Esophagus (tissue), 2 donors: ENCODE results near the gene CDC42BPA. TPM values are rescaled to one million over a fixed set of nuclear protein-coding genes. Genes with fewer than 3 reads are reported as not detected.

Experiments used
- H3K27ac ChIP-seq, 2 donors: one replicate each; pipeline ENCODE4 v1.5.1; 2013; ENCODE audit warnings: low read depth in 2 of 2, mild to moderate bottlenecking in 2 of 2, inconsistent platforms in 1 of 2, low read length in 1 of 2, moderate library complexity in 1 of 2
- H3K27me3 ChIP-seq, 2 donors: one replicate each; pipeline ENCODE4 v1.6.1; 2013; ENCODE audit warnings: low read length in 2 of 2, control low read depth in 1 of 2, mild to moderate bottlenecking in 1 of 2; ENCODE audit not compliant: insufficient read depth in 2 of 2, control insufficient read depth in 1 of 2
- H3K36me3 ChIP-seq, 2 donors: one replicate each; pipeline ENCODE4 v1.6.1; 2013; ENCODE audit warnings: low read length in 1 of 2; ENCODE audit not compliant: control insufficient read depth in 2 of 2, insufficient read depth in 2 of 2
- H3K4me1 ChIP-seq, 2 donors: one replicate each; pipeline ENCODE4 v1.6.1; 2013; ENCODE audit warnings: low read length in 1 of 2; ENCODE audit not compliant: control insufficient read depth in 2 of 2, insufficient read depth in 2 of 2
- H3K4me3 ChIP-seq, 2 donors: one replicate each; pipeline ENCODE4 v1.5.1; 2013; ENCODE audit warnings: low read length in 2 of 2, mild to moderate bottlenecking in 2 of 2, low read depth in 1 of 2, moderate library complexity in 1 of 2
- H3K9me3 ChIP-seq, 2 donors: one replicate each; pipeline ENCODE4 v1.6.1; 2013; ENCODE audit warnings: mild to moderate bottlenecking in 2 of 2, low read depth in 1 of 2, low read length in 1 of 2, moderate library complexity in 1 of 2; ENCODE audit not compliant: control insufficient read depth in 2 of 2, insufficient read depth in 1 of 2
- WGBS, 2 donors: extraction: QIAGEN DNeasy Blood & Tissue Kit; methylation state at CpG; one replicate each; pipeline ENCODE4 v1.1.7; 2013; 5-methylcytosine and 5-hydroxymethylcytosine counted together
- polyA plus RNA-seq, 2 donors: library from polyadenylated mRNA; stranded (reverse); fragments of 200-250 nt; gene quantifications; one replicate each; pipeline ENCODE4 v1.2.3, GENCODE V29; 2013
- donor health status: healthy with polysubstance abuse.
- donor health status: Bipolar disorder and iron deficiency.

The CDC42BPA gene
- polyA plus RNA-seq, 2 donors = 2.5 to 3.6 TPM

DNA sequence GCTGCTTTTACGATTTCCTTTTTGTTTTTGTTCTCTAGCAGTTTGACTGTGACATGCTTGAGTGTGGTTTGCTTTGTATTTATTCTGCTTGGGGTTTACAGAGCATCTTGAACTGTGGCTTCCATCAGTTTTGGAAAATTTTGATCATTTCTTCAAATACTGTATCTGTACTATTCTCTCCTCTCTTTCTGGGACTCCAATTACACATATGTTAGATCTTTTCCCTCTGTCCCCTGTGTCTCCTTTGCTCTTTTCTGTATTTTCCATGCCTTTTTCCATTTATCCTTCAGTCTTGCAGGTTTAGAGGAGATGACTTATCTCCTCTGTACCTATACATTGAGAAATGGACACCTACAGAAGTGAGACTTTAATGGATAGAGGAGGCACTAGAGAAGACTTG lies 346.5 kb downstream of the CDC42BPA start:
- 97 to 98% methylated on average over 1 of the region's 1 CpG for WGBS, 2 donors
- Histone ChIP-seq H3K27me3 (no peaks in the 10 kb centered on the region), H3K27ac (no peak overlapping the region), H3K9me3 (no peaks in the 10 kb centered on the region), H3K4me3 (no peak overlapping the region), H3K4me1 (peaks cover 9 to 17% of the 10 kb centered on the region in 2 donors), H3K36me3 (peaks cover 0 to 5% of the 10 kb centered on the region in 2 donors)

DNA sequence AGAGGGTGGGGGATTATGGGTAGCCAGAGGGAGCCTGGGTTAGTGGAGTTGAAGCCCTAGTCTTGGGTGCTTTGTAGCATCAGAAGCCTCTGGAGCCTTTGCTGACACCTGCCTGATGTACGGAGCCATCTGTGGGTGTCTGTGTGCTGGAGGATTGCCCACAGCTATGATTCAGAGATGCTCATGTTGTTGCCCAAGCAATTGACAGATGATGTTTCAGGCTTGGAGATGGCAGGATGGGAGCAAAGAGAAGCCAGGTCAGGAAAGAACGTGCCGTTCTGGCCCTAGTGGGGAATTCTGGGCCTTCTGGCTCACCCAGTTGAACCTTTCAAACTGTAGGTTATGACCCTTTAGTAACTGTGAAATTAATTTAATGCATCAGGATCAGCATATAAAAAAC lies 350.6 kb downstream of the CDC42BPA start:
- Histone ChIP-seq H3K27me3 (no peaks in the 10 kb centered on the region), H3K4me3 (no peak overlapping the region), H3K9me3 (no peaks in the 10 kb centered on the region), H3K27ac (no peak overlapping the region), H3K4me1 (peaks cover 0 to 3% of the 10 kb centered on the region in 2 donors), H3K36me3 (peaks cover 7 to 24% of the 10 kb centered on the region in 2 donors)
- 27 to 74% methylated on average over 3 of the region's 3 CpGs for WGBS, 2 donors

DNA sequence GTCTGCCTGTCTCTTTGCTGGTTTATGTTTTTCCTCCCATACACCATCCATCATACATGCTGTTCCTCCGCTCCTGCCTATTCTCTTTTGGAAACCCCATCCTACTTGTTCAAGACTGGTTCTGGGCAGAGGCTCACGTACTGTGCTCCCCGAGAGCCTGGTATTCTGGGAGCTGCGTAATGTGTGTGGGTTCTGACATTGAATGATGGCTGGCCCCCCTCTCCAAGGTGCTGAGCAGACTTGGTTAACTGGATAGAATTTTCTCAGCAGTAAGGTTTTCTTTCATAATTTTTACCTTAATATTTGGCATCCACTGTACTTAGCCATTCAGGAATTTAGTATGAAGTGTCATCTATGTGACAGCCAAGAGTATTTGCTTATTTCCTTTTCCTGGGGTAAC lies 351.6 kb downstream of the CDC42BPA start:
- H3K36me3 ChIP-seq = peaks cover 7 to 24% of the 10 kb centered on the region in 2 donors
- no peak overlapping the region for H3K27ac ChIP-seq
- 95 to 100% methylated on average over 4 of the region's 4 CpGs for WGBS, 2 donors

DNA sequence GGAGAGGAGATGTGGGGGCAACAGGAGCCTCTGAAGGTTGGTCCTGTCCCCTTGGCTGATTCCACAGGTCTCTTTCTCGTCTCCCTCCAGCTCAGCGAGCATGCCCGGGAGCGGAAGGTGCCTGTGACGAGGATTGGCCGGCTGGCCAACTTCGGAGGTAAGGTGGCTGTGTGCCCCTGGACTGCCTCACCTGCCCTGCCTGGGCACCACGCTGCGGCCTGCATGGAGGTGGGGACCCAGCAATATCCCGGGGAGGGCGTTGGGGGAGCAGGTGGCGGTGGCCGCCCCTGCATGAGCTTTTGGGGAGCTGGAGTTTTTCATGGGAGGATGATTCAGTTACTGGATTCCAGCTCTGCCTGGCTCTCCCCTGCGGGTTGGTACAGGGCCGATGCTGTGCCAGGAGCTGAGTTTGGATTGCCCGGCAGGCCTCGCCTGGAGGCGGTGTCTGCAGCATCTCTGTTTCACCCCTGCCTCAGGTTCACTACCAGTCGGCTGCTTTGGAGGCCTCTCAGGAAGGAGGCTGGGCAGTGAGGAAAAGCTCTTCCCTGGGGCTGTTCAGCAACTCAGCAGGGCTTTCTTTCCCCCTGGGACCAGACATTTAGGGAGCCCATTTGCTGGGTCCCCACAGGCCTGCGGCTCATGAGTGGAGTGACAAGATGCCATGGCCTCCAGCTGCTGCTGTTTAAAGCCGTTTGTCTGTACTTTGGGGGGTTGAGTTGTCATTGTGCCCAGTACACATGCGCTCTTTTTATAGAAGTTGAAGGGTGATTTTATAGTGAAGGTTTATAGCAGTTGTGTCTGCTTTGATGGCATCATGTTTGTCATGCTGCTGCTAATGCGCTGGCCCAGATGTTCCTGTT lies 352.5 kb downstream of the CDC42BPA start:
- no peaks in the 10 kb centered on the region for H3K9me3 ChIP-seq
- peaks cover 7 to 24% of the 10 kb centered on the region in 2 donors for H3K36me3 ChIP-seq
- H3K27me3 ChIP-seq = no peaks in the 10 kb centered on the region
- no peak overlapping the region for H3K4me3 ChIP-seq
- peaks cover 0 to 3% of the 10 kb centered on the region in 2 donors for H3K4me1 ChIP-seq
- no peak overlapping the region for H3K27ac ChIP-seq
- 92 to 95% methylated on average over 22 to 23 of the region's 23 CpGs for WGBS, 2 donors

More for the DNA sequence above, 351.6 kb downstream of the CDC42BPA start:
- H3K27me3 ChIP-seq = no peaks in the 10 kb centered on the region
- no peak overlapping the region for H3K4me3 ChIP-seq
- no peaks in the 10 kb centered on the region for H3K9me3 ChIP-seq
- H3K4me1 ChIP-seq = peaks cover 0 to 3% of the 10 kb centered on the region in 2 donors

DNA sequence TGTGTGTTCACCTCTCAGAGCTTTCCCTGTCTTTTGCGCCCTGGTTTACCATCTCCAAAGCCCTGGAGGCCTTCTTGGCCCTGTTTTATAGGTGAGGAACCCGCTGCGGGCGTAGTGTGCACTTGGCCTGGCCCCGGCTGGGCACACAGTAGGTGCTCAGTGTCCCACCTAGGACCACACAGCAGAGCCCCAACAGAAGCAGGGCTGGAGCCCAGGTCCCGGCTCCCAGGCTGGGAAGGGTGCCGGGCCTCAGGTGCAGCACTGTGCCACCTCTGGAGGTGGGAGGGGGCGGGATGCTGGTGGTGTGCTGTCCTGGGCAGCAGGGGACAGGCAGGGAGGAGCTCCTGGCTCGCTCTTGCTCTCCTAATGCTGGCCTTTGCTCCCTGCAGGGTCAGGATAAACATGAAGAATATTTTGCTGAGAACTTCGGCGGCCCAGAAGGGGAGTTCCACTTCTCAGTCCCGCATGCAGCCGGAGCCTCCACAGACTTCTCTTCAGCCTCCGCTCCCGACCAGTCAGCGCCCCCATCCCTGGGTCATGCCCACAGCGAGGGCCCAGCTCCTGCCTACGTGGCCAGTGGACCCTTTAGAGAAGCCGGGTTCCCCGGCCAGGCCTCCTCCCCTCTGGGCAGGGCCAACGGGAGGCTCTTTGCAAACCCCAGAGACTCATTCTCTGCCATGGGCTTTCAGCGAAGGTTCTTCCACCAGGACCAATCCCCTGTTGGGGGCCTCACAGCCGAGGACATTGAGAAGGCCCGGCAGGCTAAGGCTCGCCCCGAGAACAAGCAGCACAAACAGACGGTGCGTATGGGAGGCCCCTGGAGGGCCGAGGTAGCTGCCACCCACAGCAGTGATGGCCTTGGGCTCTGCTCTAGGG lies 353.4 kb downstream of the CDC42BPA start:
- 91 to 93% methylated on average over 29 of the region's 29 CpGs for WGBS, 2 donors
- Histone ChIP-seq H3K4me1 (peaks cover 0 to 3% of the 10 kb centered on the region in 2 donors), H3K27ac (no peak overlapping the region), H3K27me3 (no peaks in the 10 kb centered on the region), H3K36me3 (peaks cover 7 to 24% of the 10 kb centered on the region in 2 donors), H3K9me3 (no peaks in the 10 kb centered on the region), H3K4me3 (no peak overlapping the region)

DNA sequence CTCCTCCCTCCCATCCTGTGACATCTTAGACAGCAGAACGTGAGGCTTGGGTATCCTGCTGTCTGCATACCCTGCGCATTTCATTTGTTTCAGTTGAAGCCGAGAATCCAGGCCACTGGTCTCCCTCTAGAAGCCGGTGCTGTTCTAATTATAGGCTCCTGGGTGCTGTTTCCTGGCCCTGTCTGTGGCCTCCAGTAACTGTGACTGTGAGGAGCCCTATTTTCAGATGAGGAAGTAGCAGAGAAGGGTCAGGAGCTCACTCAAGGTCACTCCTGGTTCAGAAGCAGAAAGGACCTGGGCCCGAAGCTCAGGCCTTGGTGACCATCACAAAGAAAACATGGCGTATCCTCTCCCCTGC lies 354.2 kb downstream of the CDC42BPA start:
- Histone ChIP-seq H3K36me3 (peaks cover 7 to 24% of the 10 kb centered on the region in 2 donors), H3K4me1 (peaks cover 0 to 3% of the 10 kb centered on the region in 2 donors), H3K27ac (no peak overlapping the region), H3K9me3 (no peaks in the 10 kb centered on the region), H3K27me3 (no peaks in the 10 kb centered on the region), H3K4me3 (no peak overlapping the region)
- WGBS, 2 donors = 79 to 81% methylated on average over 6 of the region's 6 CpGs

DNA sequence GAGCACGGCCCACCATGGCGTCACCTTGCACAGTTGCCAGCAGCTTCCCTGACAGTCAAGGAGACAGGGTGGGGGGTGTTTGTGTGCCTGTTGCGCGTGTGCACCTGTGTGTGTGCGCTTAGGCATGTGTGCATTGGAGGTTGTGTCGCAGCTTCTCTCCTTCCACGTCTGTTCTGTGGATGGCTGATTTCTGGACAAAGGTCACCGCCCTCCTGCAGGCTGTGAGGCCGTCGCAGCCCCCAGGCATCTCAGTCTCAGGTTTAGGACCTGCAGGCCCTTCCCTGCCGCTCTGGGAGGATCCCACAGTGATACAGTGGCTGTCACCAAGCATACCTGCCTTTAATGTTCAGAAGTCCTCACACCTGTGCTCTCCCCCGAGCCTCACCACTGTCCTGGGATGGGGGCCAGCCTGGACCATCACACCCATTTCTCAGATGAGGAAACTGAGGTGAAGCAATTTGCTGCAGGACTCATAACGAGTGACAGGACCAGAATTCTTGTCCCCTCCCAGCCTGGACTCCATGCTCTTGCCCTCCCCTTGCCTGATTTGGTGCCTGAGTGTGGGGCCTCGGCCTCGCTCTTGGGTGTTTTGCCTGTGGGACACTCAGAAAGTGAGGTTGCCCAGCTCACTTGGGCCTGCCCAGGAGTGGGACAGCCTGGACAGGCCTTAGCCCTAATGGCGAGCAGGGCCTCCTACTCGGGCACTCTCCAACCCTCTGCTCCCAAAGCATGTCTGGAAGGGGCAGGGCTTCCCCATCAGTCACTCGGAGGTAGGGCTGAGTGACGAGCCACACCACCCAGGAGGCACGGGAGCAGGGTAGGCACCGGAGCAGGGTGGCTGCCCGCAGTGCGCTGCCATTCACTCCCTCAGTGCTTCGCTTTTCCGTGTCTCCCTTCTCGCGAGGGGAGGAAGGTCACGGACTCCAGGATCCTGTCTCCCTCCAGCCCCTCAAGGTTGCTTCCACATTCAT lies 355.6 kb downstream of the CDC42BPA start:
- Histone ChIP-seq H3K4me1 (no peaks in the 10 kb centered on the region), H3K27ac (no peak overlapping the region), H3K27me3 (no peaks in the 10 kb centered on the region), H3K36me3 (peaks cover 7 to 24% of the 10 kb centered on the region in 2 donors), H3K4me3 (no peak overlapping the region), H3K9me3 (no peaks in the 10 kb centered on the region)
- WGBS, 2 donors = 91 to 92% methylated on average over 27 to 28 of the region's 28 CpGs

DNA sequence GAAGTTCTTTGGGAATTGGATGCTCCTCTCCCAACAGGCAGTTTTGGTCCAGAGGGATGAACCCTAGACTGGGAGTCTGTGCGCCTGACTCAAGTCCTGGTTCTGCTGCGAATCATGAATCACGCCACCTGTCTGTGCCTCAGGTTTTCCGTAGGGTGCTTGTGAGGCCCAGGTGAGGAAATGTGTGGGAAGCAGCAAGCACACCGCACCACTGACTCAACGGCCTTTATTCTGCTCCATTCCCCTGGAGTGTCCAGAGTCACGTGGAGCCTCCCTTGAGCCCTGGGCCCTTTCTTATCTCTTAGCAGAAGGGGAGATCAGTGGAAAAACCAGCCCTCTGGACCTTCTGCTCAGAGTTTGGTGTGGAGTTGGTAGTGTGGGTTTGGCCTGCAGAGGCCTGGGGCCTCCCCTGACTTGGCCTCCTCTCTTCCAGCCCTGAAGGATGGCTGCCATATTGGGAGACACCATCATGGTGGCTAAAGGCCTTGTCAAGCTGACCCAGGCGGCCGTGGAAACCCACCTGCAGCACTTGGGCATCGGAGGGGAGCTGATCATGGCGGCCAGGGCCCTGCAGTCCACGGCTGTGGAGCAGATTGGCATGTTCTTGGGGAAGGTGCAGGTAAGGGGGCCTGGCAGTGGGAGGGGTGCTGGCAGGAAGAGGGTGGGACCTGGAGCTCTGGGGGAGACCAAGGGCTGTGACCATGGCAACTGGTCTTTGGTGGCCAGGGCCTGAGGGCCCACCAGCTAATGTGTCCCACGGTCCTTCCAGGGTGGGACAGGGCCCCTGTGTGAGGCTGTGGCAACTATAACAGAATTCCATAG lies 357.1 kb downstream of the CDC42BPA start:
- H3K36me3 ChIP-seq = peaks cover 7 to 19% of the 10 kb centered on the region in 2 donors
- no peaks in the 10 kb centered on the region for H3K27me3 ChIP-seq
- H3K4me3 ChIP-seq = no peak overlapping the region
- H3K9me3 ChIP-seq = no peaks in the 10 kb centered on the region
- no peak overlapping the region for H3K27ac ChIP-seq
- no peaks in the 10 kb centered on the region for H3K4me1 ChIP-seq
- 95% methylated on average over 13 of the region's 13 CpGs for WGBS, 2 donors
